HCT116 (cell line): Measurements from ENCODE around the gene PHF21B. TPM values are rescaled to one million over a fixed set of nuclear protein-coding genes. Genes with fewer than 3 reads are reported as not detected.

ENCODE experiments used
- ATAC-seq: fragments of 200-7000 bp; cut with Tn5 transposase; 2 replicates; pipeline ENCODE4 v1.9.1; 2020; ENCODE audit warnings: mild to moderate bottlenecking, moderate library complexity
- BruUV-seq: library from RNA; stranded (reverse); fragments of 400-500 nt; replicated peaks from 2 replicates; lab custom pipeline; 2021; lab: Mats Ljungman, UMichigan
- CTCF ChIA-PET: fragments of 300-600 bp; sonication (Branson Sonifier 250); formaldehyde crosslinking; loops from one replicate; lab custom pipeline; 2021; ENCODE audit warnings: antibody characterized with exemption; lab: Charles Lee
- POLR2A ChIA-PET: fragments of 300-600, 350-600 bp; sonication (Branson Sonifier 250); formaldehyde crosslinking; loops from one replicate; lab custom pipeline; 2021; ENCODE audit warnings: antibody characterized with exemption; lab: Charles Lee
- RAD21 ChIA-PET, 2 experiments: fragments of 300-600 bp; sonication (Branson Sonifier 250); formaldehyde crosslinking; loops; one replicate each; lab custom pipeline; 2023; ENCODE audit warnings: low total read pairs in 2 of 2; ENCODE audit not compliant: uncharacterized antibody in 2 of 2, unreplicated experiment in 2 of 2, low non-redundant PET in 1 of 2; lab: Charles Lee
- DNase-seq: peaks from one replicate; pipeline ENCODE4 v3.0.0-alpha.2; 2010; ENCODE audit warnings: low read depth, low spot score
- H2AFZ ChIP-seq: fragments of 200-600 bp; shearing (Covaris generic), sonication (generic); 2 replicates; pipeline ENCODE4 v1.6.1; 2017; ENCODE audit warnings: low read depth, mixed run types, mixed read lengths, antibody characterized with exemption, low read length; ENCODE audit not compliant: poor library complexity, severe bottlenecking
- H3K27ac ChIP-seq: 2 replicates; pipeline ENCODE4 v1.5.1; 2012; ENCODE audit warnings: low read depth, low read length
- H3K27me3 ChIP-seq: fragments of 200-600 bp; sonication (generic); 2 replicates; pipeline ENCODE4 v1.6.1; 2016; ENCODE audit warnings: mixed run types, low read length, mixed read lengths; ENCODE audit not compliant: insufficient read depth
- H3K36me3 ChIP-seq, 2 experiments: fragments of 200-500 bp in 1 of 2; fragments of 200-600 bp in 1 of 2; sonication (Bioruptor generic) in 1 of 2; sonication (generic) in 1 of 2; 2 replicates each; pipeline versions ENCODE4 v1.5.1 to v1.6.1; 2014 to 2016; ENCODE audit warnings: low read length in 2 of 2, inconsistent platforms in 1 of 2, mixed read lengths in 1 of 2, mixed run types in 1 of 2; ENCODE audit not compliant: insufficient read depth in 2 of 2, control insufficient read depth in 1 of 2
- H3K4me1 ChIP-seq, 2 experiments: fragments of 200-600 bp in 1 of 2; sonication (generic) in 1 of 2; 2 replicates each; pipeline versions ENCODE4 v1.5.1 to v1.6.1; 2012 to 2017; ENCODE audit warnings: low read length in 2 of 2, inconsistent platforms in 1 of 2, mild to moderate bottlenecking in 1 of 2, mixed read lengths in 1 of 2, mixed run types in 1 of 2, moderate library complexity in 1 of 2; ENCODE audit not compliant: insufficient read depth in 2 of 2, control insufficient read depth in 1 of 2
- H3K4me2 ChIP-seq: fragments of 200-600 bp; sonication (generic); 2 replicates; pipeline ENCODE4 v1.6.1; 2017; ENCODE audit warnings: mixed run types, low read length, mixed read lengths
- H3K4me3 ChIP-seq, 2 experiments: fragments of 200-600 bp in 1 of 2; sonication (generic) in 1 of 2; replicated peaks in 1 of 2; 2 replicates each; pipeline ENCODE4 v1.5.1; 2011 to 2016; ENCODE audit warnings: low read length in 2 of 2, control low read depth in 1 of 2, low read depth in 1 of 2, mild to moderate bottlenecking in 1 of 2, mixed read lengths in 1 of 2, mixed run types in 1 of 2
- H3K79me2 ChIP-seq: fragments of 200-600 bp; sonication (generic); 2 replicates; pipeline ENCODE4 v1.6.1; 2017; ENCODE audit warnings: mild to moderate bottlenecking, mixed run types, low read length, moderate library complexity, mixed read lengths; ENCODE audit not compliant: insufficient read depth
- H3K9ac ChIP-seq: fragments of 200-600 bp; sonication (generic); 2 replicates; pipeline ENCODE4 v1.6.1; 2016; ENCODE audit warnings: low read length, mixed read lengths
- H3K9me2 ChIP-seq: fragments of 200-600 bp; sonication (generic), shearing (Covaris generic); 2 replicates; pipeline ENCODE4 v1.6.1; 2017; ENCODE audit warnings: mixed run types, mild to moderate bottlenecking, moderate library complexity; ENCODE audit not compliant: insufficient read depth
- H3K9me3 ChIP-seq, 2 experiments: fragments of 200-500 bp in 1 of 2; fragments of 200-600 bp in 1 of 2; sonication (Bioruptor generic) in 1 of 2; sonication (generic) in 1 of 2; 2 replicates each; pipeline ENCODE4 v1.6.1; 2014 to 2017; ENCODE audit warnings: low read length in 2 of 2, mixed read lengths in 2 of 2, inconsistent platforms in 1 of 2, low read depth in 1 of 2, mild to moderate bottlenecking in 1 of 2, mixed run types in 1 of 2, moderate library complexity in 1 of 2; ENCODE audit not compliant: control insufficient read depth in 1 of 2, insufficient read depth in 1 of 2
- H4K20me1 ChIP-seq: fragments of 200-600 bp; sonication (generic), shearing (Covaris generic); 2 replicates; pipeline ENCODE4 v1.6.1; 2017; ENCODE audit warnings: mixed run types, mild to moderate bottlenecking, moderate library complexity; ENCODE audit not compliant: insufficient read depth
- ATF3 ChIP-seq: IDR thresholded peaks from 2 replicates; pipeline ENCODE4 v1.6.1; 2012
- CEBPB ChIP-seq: IDR thresholded peaks from 2 replicates; pipeline ENCODE4 v1.6.1; 2012; ENCODE audit warnings: low read depth
- EZH2 ChIP-seq: fragments of 200-600 bp; sonication (generic); IDR thresholded peaks from 2 replicates; pipeline ENCODE4 v1.6.1; 2017; ENCODE audit warnings: antibody characterized with exemption, mixed run types
- JUND ChIP-seq: IDR thresholded peaks from 2 replicates; pipeline ENCODE4 v1.6.1; 2012
- POLR2A ChIP-seq: IDR thresholded peaks from 2 replicates; pipeline ENCODE4 v1.7.0; 2011; ENCODE audit warnings: borderline replicate concordance; ENCODE audit not compliant: insufficient read depth, insufficient read length; ENCODE audit errors: extremely low read depth
- POLR2AphosphoS5 ChIP-seq: IDR thresholded peaks from 2 replicates; pipeline ENCODE4 v1.6.1; 2011; ENCODE audit warnings: mild to moderate bottlenecking, low read depth, low read length, moderate library complexity
- REST ChIP-seq: IDR thresholded peaks from 2 replicates; pipeline ENCODE4 v1.6.1; 2012; ENCODE audit warnings: low read depth
- SIN3A ChIP-seq: IDR thresholded peaks from 2 replicates; pipeline ENCODE4 v1.6.1; 2012; ENCODE audit warnings: low read depth
- TCF7L2 ChIP-seq: IDR thresholded peaks from 2 replicates; pipeline ENCODE4 v1.7.0; 2011; ENCODE audit warnings: borderline replicate concordance, inconsistent platforms; ENCODE audit not compliant: insufficient read depth, insufficient read length; ENCODE audit errors: extremely low read depth
- YY1 ChIP-seq: IDR thresholded peaks from 2 replicates; pipeline ENCODE4 v1.6.1; 2011; ENCODE audit warnings: low read length, low read depth, moderate library complexity, mild to moderate bottlenecking; ENCODE audit not compliant: insufficient replicate concordance; ENCODE audit errors: extremely low read depth
- ZBTB33 ChIP-seq: IDR thresholded peaks from 2 replicates; pipeline ENCODE4 v1.6.1; 2011; ENCODE audit warnings: mild to moderate bottlenecking, low read length, moderate library complexity; ENCODE audit not compliant: insufficient replicate concordance; ENCODE audit errors: extremely low read depth
- ZFX ChIP-seq: fragments of 450-650 bp; IDR thresholded peaks from 2 replicates; pipeline ENCODE4 v1.6.1; 2017
- ZNF274 ChIP-seq: fragments of 200-500 bp; sonication (Bioruptor generic); IDR thresholded peaks from 2 replicates; pipeline ENCODE4 v1.6.1; 2014; ENCODE audit warnings: mild to moderate bottlenecking, low read depth, low read length, inconsistent platforms
- intact Hi-C: fragments of 100-400 bp; cut with micrococcal nuclease; formaldehyde crosslinking; loops from 2 replicates; pipeline ENCODE4 v1.10.0; 2022
- total RNA-seq: library from RNA; stranded (reverse); gene quantifications from one replicate; pipeline ENCODE4 v1.2.1, GENCODE V29; 2021; ENCODE audit not compliant: unreplicated experiment

Gene PHF21B
- total RNA-seq, 1 experiment from 2014 or later = not detected

GRCh38 chr22:44975427-44976262 is 34.2 kb downstream of the PHF21B start (continued):
- TF ChIP-seq YY1 = no peak
- no peak; the same call in none of the 2 replicates for TF ChIP-seq REST
- no peak for TF ChIP-seq POLR2A
- TF ChIP-seq ZFX = no peak
- no peak for TF ChIP-seq ZBTB33

- no TSS peak for BruUV-seq
- H3K79me2 ChIP-seq = no peaks in the 10 kb centered on the region
- no peaks in the 10 kb centered on the region for H3K4me1 ChIP-seq
- no peaks in the 10 kb centered on the region for H4K20me1 ChIP-seq
- H2AFZ ChIP-seq = no peak overlapping the region
- no peaks in the 10 kb centered on the region for H3K9me3 ChIP-seq
- CTCF ChIA-PET = interaction anchor here (1.0 kb wide), 1 partner anchor 109 kb away, joined by 3 read pairs; no protein-coding TSS in a partner anchor
- RAD21 ChIA-PET = no interaction called here
- H3K9ac ChIP-seq = no peak overlapping the region
- intact Hi-C loops = no loop called here
- H3K27me3 ChIP-seq = peaks cover 46% of the 10 kb centered on the region
- H3K4me3 ChIP-seq = no peak overlapping the region
- H3K9me2 ChIP-seq = no peaks in the 10 kb centered on the region
- no peak for ATAC-seq
- DNase-seq = no peak
- POLR2A ChIA-PET = no interaction called here
- no peak overlapping the region for H3K4me2 ChIP-seq
- no peaks in the 10 kb centered on the region for H3K36me3 ChIP-seq
- H3K27ac ChIP-seq = no peak overlapping the region
- no peak for TF ChIP-seq SIN3A
- no peak for TF ChIP-seq EZH2
- no peak for TF ChIP-seq POLR2AphosphoS5
- no peak for TF ChIP-seq CEBPB
- TF ChIP-seq ZNF274 = no peak
- TF ChIP-seq ATF3 = no peak
- no peak for TF ChIP-seq ZBTB33
- no peak for TF ChIP-seq TCF7L2
- TF ChIP-seq JUND = no peak
These were observed 35.4 kb downstream of the PHF21B start for GRCh38 chr22:44974454-44974853.
